ENCODE data around the gene ZCWPW1. TPM values are rescaled to one million over a fixed set of nuclear protein-coding genes. Genes with fewer than 3 reads are reported as not detected.

Gene ZCWPW1
- total and polyA plus RNA-seq, 2 of the 13 experiments (the other 11 are each of a cell fraction or from before 2014, with no cell fraction given), result 2.4 to 2.5 TPM

GRCh38 chr7:100413889-100414288 is 14.6 kb downstream of the ZCWPW1 start:
- H3K4me1 ChIP-seq (ENCODE audit: insufficient read depth, low read length), result no peaks in the 10 kb centered on the region
- BruUV-seq (replicated peaks), result no TSS peak
- H3K4me3 ChIP-seq (replicated peaks in 1 of 3; ENCODE audit: insufficient read depth in 1 of 3, low read depth in 2 of 3, low read length in 3 of 3), result no peak overlapping the region
- no peak for TF ChIP-seq ATF1 (CRISPR knock-in tag; IDR thresholded peaks at IDR 0.05)
- no peak for TF ChIP-seq CAMTA2 (CRISPR knock-in tag; IDR thresholded peaks at IDR 0.05; ENCODE audit: borderline replicate concordance)
- no peak for TF ChIP-seq NFE2L2 (IDR thresholded peaks at IDR 0.05; ENCODE audit: low read length)
- no peak for TF ChIP-seq ESRRA (CRISPR knock-in tag; IDR thresholded peaks at IDR 0.05; ENCODE audit: low read depth)
- no peak for ATAC-seq
- no peak for FAIRE-seq
- POLR2A ChIA-PET, result interaction anchor here (1.3 kb wide), 1 partner anchor 15 kb away, joined by 3 read pairs; no protein-coding TSS in a partner anchor
- 40% methylated on average over 1 of the region's 1 CpG for WGBS (ENCODE audit: low lambda C conversion rate)
- in situ Hi-C loops (cut with HindIII; ENCODE audit: extremely low pct_ligation_motif_present, low pct_unique_long_range_greater_than_20kb), result no loop called here
- H3K27me3 ChIP-seq (ENCODE audit: control insufficient read depth in 1 of 2, insufficient read depth in 2 of 2, low read length in 2 of 2), result no peaks in the 10 kb centered on the region; a peak in 1 of 5 replicates
- no peaks in the 10 kb centered on the region for H3K9me3 ChIP-seq (ENCODE audit: low read length)
- DNase-seq (ENCODE audit: low spot score), result no peak
- no peaks in the 10 kb centered on the region for H3K79me2 ChIP-seq (ENCODE audit: insufficient read depth, low read length)
- H3K9ac ChIP-seq (ENCODE audit: insufficient read depth, low read depth, low read length), result no peak overlapping the region
- CTCF ChIA-PET (ENCODE audit: low intra/inter-chr PET ratio, low total read pairs), result no interaction called here
- H3K4me2 ChIP-seq (ENCODE audit: low read depth, low read length), result no peak overlapping the region
- intact Hi-C loops (cut with micrococcal nuclease; ENCODE audit: unreplicated experiment), result no loop called here
- no peaks in the 10 kb centered on the region for H3K36me3 ChIP-seq (replicated peaks in 1 of 2; ENCODE audit: control insufficient read depth in 1 of 2, insufficient read depth in 2 of 2, low read length in 2 of 2)
- no peak overlapping the region for H2AFZ ChIP-seq (ENCODE audit: low read length)
- no peak overlapping the region for H3K27ac ChIP-seq (ENCODE audit: extremely low read length, insufficient read depth, low read length)
- no peaks in the 10 kb centered on the region for H4K20me1 ChIP-seq (ENCODE audit: insufficient read depth, low read length)

- H3K27me3 ChIP-seq (ENCODE audit: control insufficient read depth in 1 of 2, insufficient read depth in 2 of 2, low read length in 2 of 2), result no peaks in the 10 kb centered on the region; a peak in 2 of 5 replicates
- no peaks in the 10 kb centered on the region for H3K4me1 ChIP-seq (ENCODE audit: insufficient read depth, low read length)
- H4K20me1 ChIP-seq (ENCODE audit: insufficient read depth, low read length), result no peaks in the 10 kb centered on the region
- POLR2A ChIA-PET, result interaction anchor here (1.3 kb wide), 1 partner anchor 16 kb away, joined by 3 read pairs; no protein-coding TSS in a partner anchor
- intact Hi-C loops (cut with micrococcal nuclease; ENCODE audit: unreplicated experiment), result no loop called here
- no peaks in the 10 kb centered on the region for H3K36me3 ChIP-seq (replicated peaks in 1 of 2; ENCODE audit: control insufficient read depth in 1 of 2, insufficient read depth in 2 of 2, low read length in 2 of 2)
- no peak overlapping the region for H3K27ac ChIP-seq (ENCODE audit: extremely low read length, insufficient read depth, low read length)
- H3K4me3 ChIP-seq (replicated peaks in 1 of 3; ENCODE audit: insufficient read depth in 1 of 3, low read depth in 2 of 3, low read length in 3 of 3), result no peak overlapping the region
- H3K79me2 ChIP-seq (ENCODE audit: insufficient read depth, low read length), result no peaks in the 10 kb centered on the region
- H3K9ac ChIP-seq (ENCODE audit: insufficient read depth, low read depth, low read length), result no peak overlapping the region
- FAIRE-seq, result no peak
- no peak for DNase-seq (ENCODE audit: low spot score)
- no peak for ATAC-seq
- H3K4me2 ChIP-seq (ENCODE audit: low read depth, low read length), result no peak overlapping the region
- no peaks in the 10 kb centered on the region for H3K9me3 ChIP-seq (ENCODE audit: low read length)
- CTCF ChIA-PET (ENCODE audit: low intra/inter-chr PET ratio, low total read pairs), result no interaction called here
- no peak overlapping the region for H2AFZ ChIP-seq (ENCODE audit: low read length)
- in situ Hi-C loops (cut with HindIII; ENCODE audit: extremely low pct_ligation_motif_present, low pct_unique_long_range_greater_than_20kb), result no loop called here
- BruUV-seq (replicated peaks), result no TSS peak
- TF ChIP-seq PAXIP1 (CRISPR knock-in tag; conservative IDR thresholded peaks at IDR 0.05), result no peak
- no peak for TF ChIP-seq ZBTB49 (CRISPR knock-in tag; IDR thresholded peaks at IDR 0.05; ENCODE audit: borderline replicate concordance)
- TF ChIP-seq STAG1 (CRISPR knock-in tag; IDR thresholded peaks at IDR 0.05), result no peak
- no peak for TF ChIP-seq MNT (IDR thresholded peaks at IDR 0.05)
- TF ChIP-seq ZNF883 (CRISPR knock-in tag; IDR thresholded peaks at IDR 0.05; ENCODE audit: not compliant biosample characterization), result no peak
- no peak for TF ChIP-seq ZNF3 (CRISPR knock-in tag; IDR thresholded peaks at IDR 0.05)
- TF ChIP-seq ZNF878 (CRISPR knock-in tag; IDR thresholded peaks at IDR 0.05), result no peak
- TF ChIP-seq KDM5B (CRISPR knock-in tag; IDR thresholded peaks at IDR 0.05; ENCODE audit: borderline replicate concordance), result no peak
These were observed 15.2 kb downstream of the ZCWPW1 start for GRCh38 chr7:100413346-100413745.

All from HepG2 (cell line).